Measurements from ENCODE around the gene PCDHB16.
"Not testable (repeated sequence)": the region's sequence is repeated elsewhere in the genome, so short reads cannot be mapped to it uniquely, and the experiment has no call there.

The PCDHB16 gene

GRCh38 chr5:141225421-141225820 is 43.2 kb downstream of the PCDHB16 start:
- DNase-seq (ENCODE audit: low read depth in 1 of 2, low spot score in 1 of 2): not testable (repeated sequence)

- no peak for DNase-seq (ENCODE audit: low read depth in 1 of 2, low spot score in 1 of 2)
Observed at GRCh38 chr5:141234109-141234667, 52.0 kb downstream of the PCDHB16 start.

All from stimulated activated CD4-positive, alpha-beta T cell treated with anti-CD3 and anti-CD28 coated beads, Interleukin-15, amount 100 ng/mL, for 1 hour (primary cell).